Activated CD8-positive, alpha-beta memory T cell treated with anti-CD3 and anti-CD28 coated beads, Interleukin-2, amount 50 U/mL, for 1 hour (primary cell): Measurements from ENCODE around the gene SLC18A2.
"Not testable (repeated sequence)": the region's sequence is repeated elsewhere in the genome, so short reads cannot be mapped to it uniquely, and the experiment has no call there.

Source experiments
- DNase-seq: peaks from one replicate; pipeline ENCODE4 v3.0.0-alpha.2; 2020; ENCODE audit errors: extremely low read depth

The SLC18A2 gene

GRCh38 chr10:117240621-117241529 is at the start of gene SLC18A2:
TSS of gene SLC18A2 (plus strand) at chr10:117241114. CDS start at chr10:117241694, 580 bp downstream.
- DNase-seq = no peak

GRCh38 chr10:117197189-117197588 is 43.7 kb upstream of the SLC18A2 start, which contains the start of gene KCNK18:
TSS of gene KCNK18 (plus strand) at chr10:117197489. CDS start at chr10:117197489, 0 bp downstream.
- no peak for DNase-seq

- DNase-seq = no peak
These were observed 42.8 kb upstream of the SLC18A2 start for GRCh38 chr10:117198088-117198487.

- DNase-seq = no peak
These were observed 39.1 kb upstream of the SLC18A2 start for GRCh38 chr10:117201826-117202225.

GRCh38 chr10:117204316-117204715 is 36.6 kb upstream of the SLC18A2 start:
- DNase-seq = no peak

GRCh38 chr10:117212176-117212575 is 28.7 kb upstream of the SLC18A2 start:
- no peak for DNase-seq

GRCh38 chr10:117214401-117214800 is 26.5 kb upstream of the SLC18A2 start:
- no peak for DNase-seq

GRCh38 chr10:117215079-117215478 is 25.8 kb upstream of the SLC18A2 start:
- DNase-seq = no peak

- no peak for DNase-seq
These were observed 24.9 kb upstream of the SLC18A2 start for GRCh38 chr10:117216028-117216427.

- peak; percentile 5 for DNase-seq
These were observed 24.2 kb upstream of the SLC18A2 start for GRCh38 chr10:117216611-117217195.

- no peak for DNase-seq
These were observed 23.6 kb upstream of the SLC18A2 start for GRCh38 chr10:117217196-117217761.

GRCh38 chr10:117218654-117219053 is 22.3 kb upstream of the SLC18A2 start:
- DNase-seq = no peak

GRCh38 chr10:117221156-117221711 is 19.7 kb upstream of the SLC18A2 start:
- no peak for DNase-seq

- no peak for DNase-seq
These were observed 18.4 kb upstream of the SLC18A2 start for GRCh38 chr10:117222552-117222951.

- DNase-seq = no peak
These were observed 17.8 kb upstream of the SLC18A2 start for GRCh38 chr10:117222976-117223692.

- DNase-seq = no peak
These were observed 17.1 kb upstream of the SLC18A2 start for GRCh38 chr10:117223693-117224430.

- DNase-seq = no peak
These were observed 16.0 kb upstream of the SLC18A2 start for GRCh38 chr10:117224881-117225280.

GRCh38 chr10:117226813-117227451 is 14.0 kb upstream of the SLC18A2 start:
- DNase-seq = no peak

GRCh38 chr10:117228210-117228609 is 12.7 kb upstream of the SLC18A2 start:
- no peak for DNase-seq

- not testable (repeated sequence) for DNase-seq
These were observed 10.8 kb upstream of the SLC18A2 start for GRCh38 chr10:117230107-117230506.
